ENCODE results near the gene AOPEP.

AOPEP gene

GRCh38 chr9:95074632-95075031 lies 348.1 kb downstream of the AOPEP start (continued):
- no peak for TF ChIP-seq ZNF510 (tag by site-specific recombination; IDR thresholded peaks at IDR 0.05; ENCODE audit: insufficient replicate concordance)
- no peak for TF ChIP-seq ZNF404 (tag by site-specific recombination; IDR thresholded peaks at IDR 0.05)
- TF ChIP-seq ZNF664 (tag by site-specific recombination; IDR thresholded peaks at IDR 0.05): no peak
- TF ChIP-seq ZNF157 (tag by site-specific recombination; IDR thresholded peaks at IDR 0.05): no peak
- no peak for TF ChIP-seq ZNF645 (tag by site-specific recombination; IDR thresholded peaks at IDR 0.05)
- TF ChIP-seq, protein P1, sequence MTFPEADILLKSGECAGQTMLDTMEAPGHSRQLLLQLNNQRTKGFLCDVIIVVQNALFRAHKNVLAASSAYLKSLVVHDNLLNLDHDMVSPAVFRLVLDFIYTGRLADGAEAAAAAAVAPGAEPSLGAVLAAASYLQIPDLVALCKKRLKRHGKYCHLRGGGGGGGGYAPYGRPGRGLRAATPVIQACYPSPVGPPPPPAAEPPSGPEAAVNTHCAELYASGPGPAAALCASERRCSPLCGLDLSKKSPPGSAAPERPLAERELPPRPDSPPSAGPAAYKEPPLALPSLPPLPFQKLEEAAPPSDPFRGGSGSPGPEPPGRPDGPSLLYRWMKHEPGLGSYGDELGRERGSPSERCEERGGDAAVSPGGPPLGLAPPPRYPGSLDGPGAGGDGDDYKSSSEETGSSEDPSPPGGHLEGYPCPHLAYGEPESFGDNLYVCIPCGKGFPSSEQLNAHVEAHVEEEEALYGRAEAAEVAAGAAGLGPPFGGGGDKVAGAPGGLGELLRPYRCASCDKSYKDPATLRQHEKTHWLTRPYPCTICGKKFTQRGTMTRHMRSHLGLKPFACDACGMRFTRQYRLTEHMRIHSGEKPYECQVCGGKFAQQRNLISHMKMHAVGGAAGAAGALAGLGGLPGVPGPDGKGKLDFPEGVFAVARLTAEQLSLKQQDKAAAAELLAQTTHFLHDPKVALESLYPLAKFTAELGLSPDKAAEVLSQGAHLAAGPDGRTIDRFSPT (tag by site-specific recombination; IDR thresholded peaks at IDR 0.05): no peak

GRCh38 chr9:95075700-95076099 lies 349.2 kb downstream of the AOPEP start:
- H3K4me1 ChIP-seq (ENCODE audit: control insufficient read depth, insufficient read depth, low read length): 0 out of 2 replicates have a peak, but pooled peaks cover 5% of the 10 kb centered on the region
- H3K36me3 ChIP-seq (ENCODE audit: control insufficient read depth in 2 of 2, insufficient read depth in 1 of 2, low read length in 2 of 2): peaks cover 0 to 11% of the 10 kb centered on the region in 2 experiments; a peak in 1 of 3 replicates
- H3K4me3 ChIP-seq (ENCODE audit: low read depth, low read length): no peak overlapping the region
- ChIA-PET CTCF (interaction anchor here (0.8 kb wide), 1 partner anchor 22 kb away, joined by 6 read pairs; no protein-coding TSS in a partner anchor), POLR2A (no interaction called here)
- TF ChIP-seq ZNF626 (tag by site-specific recombination; IDR thresholded peaks at IDR 0.05): no peak
- TF ChIP-seq, protein P2, sequence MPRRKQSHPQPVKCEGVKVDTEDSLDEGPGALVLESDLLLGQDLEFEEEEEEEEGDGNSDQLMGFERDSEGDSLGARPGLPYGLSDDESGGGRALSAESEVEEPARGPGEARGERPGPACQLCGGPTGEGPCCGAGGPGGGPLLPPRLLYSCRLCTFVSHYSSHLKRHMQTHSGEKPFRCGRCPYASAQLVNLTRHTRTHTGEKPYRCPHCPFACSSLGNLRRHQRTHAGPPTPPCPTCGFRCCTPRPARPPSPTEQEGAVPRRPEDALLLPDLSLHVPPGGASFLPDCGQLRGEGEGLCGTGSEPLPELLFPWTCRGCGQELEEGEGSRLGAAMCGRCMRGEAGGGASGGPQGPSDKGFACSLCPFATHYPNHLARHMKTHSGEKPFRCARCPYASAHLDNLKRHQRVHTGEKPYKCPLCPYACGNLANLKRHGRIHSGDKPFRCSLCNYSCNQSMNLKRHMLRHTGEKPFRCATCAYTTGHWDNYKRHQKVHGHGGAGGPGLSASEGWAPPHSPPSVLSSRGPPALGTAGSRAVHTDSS (tag by site-specific recombination; IDR thresholded peaks at IDR 0.05): no peak
- no peak for TF ChIP-seq ZNF777 (tag by site-specific recombination; IDR thresholded peaks at IDR 0.05; ENCODE audit: borderline replicate concordance)
- no peak for TF ChIP-seq ZNF530 (tag by site-specific recombination; IDR thresholded peaks at IDR 0.05; ENCODE audit: low read depth)
- TF ChIP-seq ZSCAN18 (tag by site-specific recombination; IDR thresholded peaks at IDR 0.05): no peak
- H3K9me3 ChIP-seq (ENCODE audit: control insufficient read depth, insufficient read depth, low read depth, low read length): no peaks in the 10 kb centered on the region
- no peak overlapping the region for H3K27ac ChIP-seq (ENCODE audit: extremely low read depth, low read depth, low read length)

- Histone ChIP-seq H3K9me3 (ENCODE audit: control insufficient read depth, insufficient read depth, low read depth, low read length) (no peaks in the 10 kb centered on the region), H3K4me3 (ENCODE audit: low read depth, low read length) (no peak overlapping the region), H3K4me1 (ENCODE audit: control insufficient read depth, insufficient read depth, low read length) (0 out of 2 replicates have a peak, but pooled peaks cover 5% of the 10 kb centered on the region), H3K36me3 (ENCODE audit: control insufficient read depth in 2 of 2, insufficient read depth in 1 of 2, low read length in 2 of 2) (peaks cover 0 to 20% of the 10 kb centered on the region in 2 experiments; a peak in 1 of 3 replicates), H3K27ac (ENCODE audit: extremely low read depth, low read depth, low read length) (no peak overlapping the region)
- POLR2A ChIA-PET: no interaction called here
- CTCF ChIA-PET: no interaction called here
- no peak for TF ChIP-seq REPIN1 (tag by site-specific recombination; IDR thresholded peaks at IDR 0.05; ENCODE audit: low read depth)
- no peak for TF ChIP-seq ZNF280D (tag by site-specific recombination; IDR thresholded peaks at IDR 0.05)
- no peak for TF ChIP-seq ZNF518A (tag by site-specific recombination; conservative IDR thresholded peaks at IDR 0.05; ENCODE audit: low read depth)
- no peak for TF ChIP-seq EGR2 (tag by site-specific recombination; IDR thresholded peaks at IDR 0.05; ENCODE audit: low read depth)
- no peak for TF ChIP-seq ZNF114 (tag by site-specific recombination; IDR thresholded peaks at IDR 0.05)
- no peak for TF ChIP-seq ZNF707 (tag by site-specific recombination; IDR thresholded peaks at IDR 0.05)
- no peak for TF ChIP-seq ZBTB48 (tag by site-specific recombination; IDR thresholded peaks at IDR 0.05)
- TF ChIP-seq ZNF624 (tag by site-specific recombination; IDR thresholded peaks at IDR 0.05): no peak
Observed at GRCh38 chr9:95076696-95077052, 350.2 kb downstream of the AOPEP start.

Measured in HEK293 (cell line).